Stomach (tissue), 9 donors: Measurements from ENCODE around the gene TMEM151B. TPM values are rescaled to one million over a fixed set of nuclear protein-coding genes. Genes with fewer than 3 reads are reported as not detected.

Experiments
- DNase-seq, 2 donors: peaks; one replicate each; pipeline versions ENCODE4 v3.0.0 to v3.0.0-alpha.2; 2013 to 2019
- H3K27ac ChIP-seq, 5 donors: fragments of 200-600 bp in 4 of 5; sonication (generic) in 4 of 5; one replicate each; pipeline ENCODE4 v1.5.1; 2013 to 2019; ENCODE audit warnings: mild to moderate bottlenecking in 1 of 5, moderate library complexity in 1 of 5
- H3K27me3 ChIP-seq, 3 donors: fragments of 200-600 bp; sonication (generic); one replicate each; pipeline ENCODE4 v1.5.1; 2017 to 2019; ENCODE audit warnings: mixed run types in 1 of 3
- H3K36me3 ChIP-seq, 4 donors: fragments of 200-600 bp; sonication (generic); 1 replicate in 3 of 4; 2 replicates in 1 of 4; pipeline ENCODE4 v1.5.1; 2016 to 2019
- H3K4me1 ChIP-seq, 4 donors: fragments of 200-600 bp; sonication (generic); one replicate each; pipeline ENCODE4 v1.5.1; 2016 to 2019
- H3K4me3 ChIP-seq, 4 donors: fragments of 200-600 bp; sonication (generic) in 3 of 4; one replicate each; pipeline ENCODE4 v1.5.1; 2016 to 2019; ENCODE audit warnings: mild to moderate bottlenecking in 1 of 4
- H3K9me3 ChIP-seq, 4 donors: fragments of 200-600 bp; sonication (generic); one replicate each; pipeline ENCODE4 v1.5.1; 2016 to 2019
- EP300 ChIP-seq: sonication (generic); formaldehyde crosslinking; IDR thresholded peaks from one replicate; pipeline ENCODE4 v1.6.1; 2017; ENCODE audit warnings: antibody characterized with exemption
- POLR2A ChIP-seq, 4 donors: fragments of 450-650 bp; IDR thresholded peaks; one replicate each; pipeline ENCODE4 v1.6.1; 2016; ENCODE audit warnings: antibody characterized with exemption in 4 of 4, control low read depth in 2 of 4, mild to moderate bottlenecking in 1 of 4, moderate library complexity in 1 of 4
- POLR2AphosphoS5 ChIP-seq, 3 donors: sonication (generic); formaldehyde crosslinking; IDR thresholded peaks; one replicate each; pipeline ENCODE4 v1.6.1; 2016; ENCODE audit warnings: antibody characterized with exemption in 3 of 3
- WGBS, 5 donors: extraction: QIAGEN DNeasy Blood & Tissue Kit in 3 of 5; methylation state at CpG; one replicate each; pipeline versions ENCODE4 v1.1.5 to v1.1.7; 2013 to 2018; 5-methylcytosine and 5-hydroxymethylcytosine counted together
- intact Hi-C: fragments of 100-400 bp; cut with DNase I; formaldehyde crosslinking; loops from one replicate; pipeline ENCODE4 v1.15.1; 2023; ENCODE audit warnings: low total_unique reads
- polyA plus RNA-seq, 3 donors: library from polyadenylated mRNA; stranded (reverse); fragments of 200-250 nt; gene quantifications; one replicate each; pipeline ENCODE4 v1.2.3, GENCODE V29; 2013
- total RNA-seq, 5 donors: library from RNA; depleted of rRNA; stranded (reverse); fragments of >200 nt; gene quantifications; one replicate each; pipeline versions ENCODE4 v1.1.0 to v1.2.3, GENCODE V29; 2014 to 2016
- TF ChIP-seq, protein P1 (sequence below), 7 experiments: fragments of 450-650 bp in 4 of 7; fragments of 200-600 bp in 3 of 7; sonication (generic) in 3 of 7; IDR thresholded peaks; one replicate each; pipeline ENCODE4 v1.5.1; 2016 to 2019; ENCODE audit warnings: antibody characterized with exemption in 7 of 7, control low read depth in 2 of 7, mild to moderate bottlenecking in 1 of 7
- donor health status: healthy with polysubstance abuse.
- donor health status: Bipolar disorder and iron deficiency.
- donor health status: healthy.

TMEM151B gene
- total and polyA plus RNA-seq, 8 donors: 0.12 to 0.29 (median 0.23) TPM; not detected in 4

DNA sequence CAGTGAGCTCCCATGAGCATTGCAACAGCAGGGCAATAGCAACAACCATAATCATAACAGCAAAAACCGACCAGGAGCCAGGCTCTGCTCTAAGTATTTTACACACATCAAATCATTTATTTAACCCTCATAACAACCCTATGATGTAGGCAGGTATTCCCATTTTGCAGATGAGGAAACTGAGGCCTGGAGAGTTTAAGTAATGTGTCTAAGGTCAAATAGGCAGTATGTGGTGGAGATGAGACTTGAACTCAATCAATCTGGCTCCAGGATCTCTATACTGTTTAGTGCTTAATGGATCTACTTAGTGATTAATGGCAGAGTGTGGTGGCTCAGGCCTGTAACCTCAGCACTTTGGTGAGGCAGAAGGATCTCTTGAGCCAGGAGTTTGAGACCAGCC is 3.4 kb downstream of the TMEM151B start:
- intact Hi-C loops: no loop called here
- DNase-seq: no peak
- H3K9me3 ChIP-seq: no peaks in the 10 kb centered on the region
- H3K27ac ChIP-seq: no peak overlapping the region
- no peaks in the 10 kb centered on the region for H3K36me3 ChIP-seq
- peaks cover 19 to 28% (median 25%) of the 10 kb centered on the region in 4 donors for H3K4me1 ChIP-seq
- H3K4me3 ChIP-seq: no peak overlapping the region
- peaks cover 4 to 100% (median 82%) of the 10 kb centered on the region in 3 donors for H3K27me3 ChIP-seq
- 57 to 83% (median 65%) methylated on average over 1 of the region's 1 CpG for WGBS, 5 donors
- TF ChIP-seq EP300 (no peak), POLR2A (IDR thresholded peaks at IDR 0.05) (no peak), POLR2AphosphoS5 (IDR thresholded peaks at IDR 0.05) (no peak)
- TF ChIP-seq, protein P1, sequence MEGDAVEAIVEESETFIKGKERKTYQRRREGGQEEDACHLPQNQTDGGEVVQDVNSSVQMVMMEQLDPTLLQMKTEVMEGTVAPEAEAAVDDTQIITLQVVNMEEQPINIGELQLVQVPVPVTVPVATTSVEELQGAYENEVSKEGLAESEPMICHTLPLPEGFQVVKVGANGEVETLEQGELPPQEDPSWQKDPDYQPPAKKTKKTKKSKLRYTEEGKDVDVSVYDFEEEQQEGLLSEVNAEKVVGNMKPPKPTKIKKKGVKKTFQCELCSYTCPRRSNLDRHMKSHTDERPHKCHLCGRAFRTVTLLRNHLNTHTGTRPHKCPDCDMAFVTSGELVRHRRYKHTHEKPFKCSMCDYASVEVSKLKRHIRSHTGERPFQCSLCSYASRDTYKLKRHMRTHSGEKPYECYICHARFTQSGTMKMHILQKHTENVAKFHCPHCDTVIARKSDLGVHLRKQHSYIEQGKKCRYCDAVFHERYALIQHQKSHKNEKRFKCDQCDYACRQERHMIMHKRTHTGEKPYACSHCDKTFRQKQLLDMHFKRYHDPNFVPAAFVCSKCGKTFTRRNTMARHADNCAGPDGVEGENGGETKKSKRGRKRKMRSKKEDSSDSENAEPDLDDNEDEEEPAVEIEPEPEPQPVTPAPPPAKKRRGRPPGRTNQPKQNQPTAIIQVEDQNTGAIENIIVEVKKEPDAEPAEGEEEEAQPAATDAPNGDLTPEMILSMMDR (IDR thresholded peaks at IDR 0.05): no peak

DNA sequence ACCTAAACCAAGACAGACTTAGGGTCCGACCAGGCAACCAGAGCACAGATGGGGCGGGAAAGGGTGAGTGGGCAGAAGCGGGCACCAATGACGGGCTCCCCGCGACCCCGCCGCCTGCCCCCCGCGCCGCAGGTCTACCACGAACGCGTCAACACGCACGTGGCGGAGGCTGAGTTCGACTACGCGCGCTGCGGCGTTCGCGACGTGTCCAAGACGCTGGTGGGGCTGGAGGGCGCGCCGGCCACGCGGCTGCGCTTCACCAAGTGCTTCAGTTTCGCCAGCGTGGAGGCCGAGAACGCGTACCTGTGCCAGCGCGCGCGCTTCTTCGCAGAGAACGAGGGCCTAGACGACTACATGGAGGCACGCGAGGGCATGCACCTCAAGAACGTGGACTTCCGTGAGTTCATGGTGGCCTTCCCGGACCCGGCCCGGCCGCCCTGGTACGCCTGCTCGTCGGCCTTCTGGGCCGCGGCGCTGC is 5.1 kb downstream of the TMEM151B start:
- H3K4me3 ChIP-seq: peak overlapping the region in 2 of 4 donors; percentile 39 to 46
- intact Hi-C loops: no loop called here
- no peak overlapping the region for H3K27ac ChIP-seq
- TF ChIP-seq, protein P1 (IDR thresholded peaks at IDR 0.05): no peak
- TF ChIP-seq EP300 (no peak), POLR2AphosphoS5 (IDR thresholded peaks at IDR 0.05) (no peak), POLR2A (IDR thresholded peaks at IDR 0.05) (no peak)
- 62 to 84% (median 77%) methylated on average over 29 to 59 of the region's 59 CpGs for WGBS, 5 donors
- H3K36me3 ChIP-seq: no peaks in the 10 kb centered on the region
- H3K27me3 ChIP-seq: peaks cover 2 to 92% (median 70%) of the 10 kb centered on the region in 3 donors
- DNase-seq: no peak
- H3K9me3 ChIP-seq: no peaks in the 10 kb centered on the region
- peaks cover 17 to 22% (median 20%) of the 10 kb centered on the region in 4 donors for H3K4me1 ChIP-seq

DNA sequence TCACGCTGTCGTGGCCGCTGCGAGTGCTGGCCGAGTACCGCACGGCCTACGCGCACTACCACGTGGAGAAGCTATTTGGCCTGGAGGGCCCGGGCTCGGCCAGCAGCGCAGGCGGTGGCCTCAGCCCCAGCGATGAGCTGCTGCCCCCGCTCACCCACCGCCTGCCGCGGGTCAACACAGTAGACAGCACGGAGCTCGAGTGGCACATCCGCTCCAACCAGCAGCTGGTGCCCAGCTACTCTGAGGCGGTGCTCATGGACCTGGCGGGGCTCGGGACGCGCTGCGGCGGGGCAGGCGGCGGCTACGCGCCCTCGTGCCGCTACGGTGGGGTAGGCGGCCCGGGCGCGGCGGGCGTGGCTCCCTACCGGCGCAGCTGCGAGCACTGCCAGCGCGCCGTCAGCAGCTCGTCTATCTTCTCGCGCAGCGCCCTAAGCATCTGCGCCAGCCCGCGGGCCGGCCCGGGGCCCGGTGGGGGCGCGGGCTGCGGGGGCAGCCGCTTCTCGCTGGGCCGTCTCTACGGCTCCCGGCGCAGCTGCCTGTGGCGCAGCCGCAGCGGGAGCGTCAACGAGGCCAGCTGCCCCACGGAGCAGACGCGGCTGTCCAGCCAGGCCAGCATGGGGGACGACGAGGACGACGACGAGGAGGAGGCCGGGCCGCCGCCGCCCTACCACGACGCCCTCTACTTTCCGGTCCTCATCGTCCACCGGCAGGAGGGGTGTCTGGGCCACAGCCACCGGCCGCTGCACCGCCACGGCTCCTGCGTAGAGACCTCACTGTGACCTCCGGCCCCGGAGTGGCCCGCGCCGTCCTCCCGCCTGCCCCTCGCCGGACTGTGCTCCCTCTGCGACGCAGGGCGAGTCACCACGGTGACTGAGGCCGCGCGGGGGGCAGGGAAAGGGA is 5.7 kb downstream of the TMEM151B start:
- TF ChIP-seq, protein P1 (IDR thresholded peaks at IDR 0.05): no peak
- TF ChIP-seq POLR2AphosphoS5 (IDR thresholded peaks at IDR 0.05) (no peak), POLR2A (IDR thresholded peaks at IDR 0.05) (no peak), EP300 (no peak)
- no peaks in the 10 kb centered on the region for H3K36me3 ChIP-seq
- H3K9me3 ChIP-seq: no peaks in the 10 kb centered on the region
- peaks cover 0 to 85% (median 64%) of the 10 kb centered on the region in 3 donors for H3K27me3 ChIP-seq
- no peak overlapping the region for H3K27ac ChIP-seq
- peak in 1 of 2 donors; percentile 76 for DNase-seq
- H3K4me1 ChIP-seq: peaks cover 13 to 17% (median 14%) of the 10 kb centered on the region in 4 donors
- H3K4me3 ChIP-seq: peak overlapping the region; percentile 32 to 46 (median 38)
- 7 to 25% (median 15%) methylated on average over 24 to 109 of the region's 109 CpGs for WGBS, 5 donors
- intact Hi-C loops: no loop called here

DNA sequence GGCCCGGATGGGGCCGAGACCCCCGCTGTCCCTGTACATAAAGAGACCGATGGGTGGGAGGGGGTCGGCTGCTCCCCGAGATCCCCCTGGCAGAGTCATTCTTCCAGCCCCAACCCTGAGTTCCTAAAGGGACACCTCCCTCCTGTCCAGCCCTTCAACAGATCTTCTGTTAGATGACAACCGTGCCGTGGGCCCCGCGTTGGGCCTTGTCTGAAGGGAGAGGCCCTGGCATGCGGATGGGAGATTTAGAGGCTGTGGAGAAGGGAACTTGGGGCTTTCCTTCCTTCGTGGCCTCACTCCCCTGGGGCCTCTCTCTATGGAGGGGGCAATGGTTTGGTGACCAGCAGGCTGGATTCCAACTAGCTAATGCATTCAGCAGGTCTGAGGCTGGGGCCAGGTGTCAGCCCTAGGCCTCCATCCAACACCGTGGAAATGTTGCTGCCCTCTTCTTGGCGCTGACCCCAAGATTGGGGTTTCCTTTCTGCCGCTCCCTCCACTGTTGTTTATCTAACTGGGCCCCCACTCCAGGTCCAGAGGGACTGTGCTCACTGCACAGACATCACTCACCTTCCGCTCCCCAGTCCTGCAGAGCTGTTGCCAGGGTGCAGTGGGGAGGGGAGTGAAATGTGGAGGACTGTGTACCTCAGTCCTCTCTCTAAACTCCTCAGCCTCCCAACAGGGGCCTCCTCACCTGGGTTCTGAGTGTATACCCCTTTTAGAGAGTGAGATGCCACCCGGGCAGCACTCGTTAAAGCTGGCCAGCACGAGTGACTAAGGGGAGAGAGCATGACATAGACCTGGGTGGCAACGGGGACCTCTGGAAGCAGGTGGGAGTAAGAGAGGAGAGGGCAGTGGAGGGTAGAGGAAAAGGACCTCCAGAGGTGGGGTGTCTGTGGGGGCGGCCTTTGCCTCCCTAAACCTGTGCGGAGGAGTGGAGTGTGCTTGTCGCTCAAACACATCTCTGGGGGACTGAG is 6.7 kb downstream of the TMEM151B start:
- peak overlapping the region in 1 of 4 donors; percentile 46 for H3K4me3 ChIP-seq
- no peaks in the 10 kb centered on the region for H3K36me3 ChIP-seq
- H3K27me3 ChIP-seq: peaks cover 0 to 78% (median 55%) of the 10 kb centered on the region in 3 donors
- TF ChIP-seq POLR2A (IDR thresholded peaks at IDR 0.05): no peak
- TF ChIP-seq POLR2AphosphoS5 (IDR thresholded peaks at IDR 0.05): no peak
- no peak for TF ChIP-seq EP300
- TF ChIP-seq, protein P1 (IDR thresholded peaks at IDR 0.05): no peak
- intact Hi-C loops: no loop called here
- WGBS, 5 donors: 76 to 86% (median 81%) methylated on average over 17 to 23 of the region's 23 CpGs
- no peak for DNase-seq
- no peak overlapping the region for H3K27ac ChIP-seq
- peaks cover 10 to 13% (median 12%) of the 10 kb centered on the region in 4 donors for H3K4me1 ChIP-seq
- H3K9me3 ChIP-seq: no peaks in the 10 kb centered on the region
